HL-60 (cell line): ENCODE data around the gene ROPN1.

ENCODE experiments used
- POLR2AphosphoS5 ChIP-seq: IDR thresholded peaks from 2 replicates; pipeline ENCODE4 v1.6.1; 2012; ENCODE audit warnings: low read depth
- REST ChIP-seq: IDR thresholded peaks from 2 replicates; pipeline ENCODE4 v1.6.1; 2012; ENCODE audit warnings: low read depth; ENCODE audit not compliant: insufficient replicate concordance
- TF ChIP-seq, protein P1 (sequence below): IDR thresholded peaks from one replicate; pipeline ENCODE4 v1.5.1; 2011; ENCODE audit warnings: low read length, control low read depth, inconsistent platforms; ENCODE audit not compliant: insufficient read depth

GRCh38 chr3:124007186-124007585 is 15.3 kb upstream of the ROPN1 start:
- no peak for TF ChIP-seq POLR2AphosphoS5
- TF ChIP-seq, protein P1, sequence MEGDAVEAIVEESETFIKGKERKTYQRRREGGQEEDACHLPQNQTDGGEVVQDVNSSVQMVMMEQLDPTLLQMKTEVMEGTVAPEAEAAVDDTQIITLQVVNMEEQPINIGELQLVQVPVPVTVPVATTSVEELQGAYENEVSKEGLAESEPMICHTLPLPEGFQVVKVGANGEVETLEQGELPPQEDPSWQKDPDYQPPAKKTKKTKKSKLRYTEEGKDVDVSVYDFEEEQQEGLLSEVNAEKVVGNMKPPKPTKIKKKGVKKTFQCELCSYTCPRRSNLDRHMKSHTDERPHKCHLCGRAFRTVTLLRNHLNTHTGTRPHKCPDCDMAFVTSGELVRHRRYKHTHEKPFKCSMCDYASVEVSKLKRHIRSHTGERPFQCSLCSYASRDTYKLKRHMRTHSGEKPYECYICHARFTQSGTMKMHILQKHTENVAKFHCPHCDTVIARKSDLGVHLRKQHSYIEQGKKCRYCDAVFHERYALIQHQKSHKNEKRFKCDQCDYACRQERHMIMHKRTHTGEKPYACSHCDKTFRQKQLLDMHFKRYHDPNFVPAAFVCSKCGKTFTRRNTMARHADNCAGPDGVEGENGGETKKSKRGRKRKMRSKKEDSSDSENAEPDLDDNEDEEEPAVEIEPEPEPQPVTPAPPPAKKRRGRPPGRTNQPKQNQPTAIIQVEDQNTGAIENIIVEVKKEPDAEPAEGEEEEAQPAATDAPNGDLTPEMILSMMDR, result no peak
- TF ChIP-seq REST, result no peak
